Small intestine (tissue), 7 donors: ENCODE measurements around the gene PAK4. TPM values are rescaled to one million over a fixed set of nuclear protein-coding genes. Genes with fewer than 3 reads are reported as not detected.
"Not testable (repeated sequence)": the region's sequence is repeated elsewhere in the genome, so short reads cannot be mapped to it uniquely, and the experiment has no call there.

Source experiments
- DNase-seq, 2 donors: peaks; one replicate each; pipeline versions ENCODE4 v3.0.0 to v3.0.0-alpha.2; 2013
- FAIRE-seq: peaks from 2 replicates; lab custom pipeline; 2012; peaks lifted over from hg19 to GRCh38; lab: Jason Lieb, UNC
- H3K27ac ChIP-seq, 3 donors: one replicate each; pipeline ENCODE4 v1.5.1; 2013; ENCODE audit warnings: low read length in 2 of 3, mild to moderate bottlenecking in 2 of 3, control low read depth in 1 of 3, inconsistent platforms in 1 of 3, low read depth in 1 of 3, moderate library complexity in 1 of 3
- H3K27me3 ChIP-seq, 3 donors: one replicate each; pipeline ENCODE4 v1.6.1; 2013; ENCODE audit warnings: low read length in 3 of 3, inconsistent platforms in 1 of 3; ENCODE audit not compliant: control insufficient read depth in 3 of 3, insufficient read depth in 3 of 3
- H3K36me3 ChIP-seq, 3 donors: one replicate each; pipeline ENCODE4 v1.6.1; 2013; ENCODE audit warnings: low read length in 3 of 3, inconsistent platforms in 1 of 3, low read depth in 1 of 3, mild to moderate bottlenecking in 1 of 3, moderate library complexity in 1 of 3; ENCODE audit not compliant: control insufficient read depth in 3 of 3, insufficient read depth in 2 of 3
- H3K4me1 ChIP-seq, 3 donors: one replicate each; pipeline ENCODE4 v1.6.1; 2013; ENCODE audit warnings: low read length in 2 of 3, inconsistent platforms in 1 of 3, low read depth in 1 of 3, mild to moderate bottlenecking in 1 of 3, moderate library complexity in 1 of 3; ENCODE audit not compliant: control insufficient read depth in 3 of 3, insufficient read depth in 2 of 3
- H3K4me3 ChIP-seq, 3 donors: one replicate each; pipeline ENCODE4 v1.5.1; 2013; ENCODE audit warnings: low read length in 3 of 3, control low read depth in 1 of 3, inconsistent platforms in 1 of 3, low read depth in 1 of 3, mild to moderate bottlenecking in 1 of 3, moderate library complexity in 1 of 3
- H3K9me3 ChIP-seq, 2 donors: one replicate each; pipeline ENCODE4 v1.6.1; 2013; ENCODE audit warnings: low read depth in 1 of 2, low read length in 1 of 2; ENCODE audit not compliant: control insufficient read depth in 2 of 2, insufficient read depth in 1 of 2
- WGBS, 3 donors: extraction: QIAGEN DNeasy Blood & Tissue Kit; methylation state at CpG; one replicate each; pipeline ENCODE4 v1.1.7; 2013; 5-methylcytosine and 5-hydroxymethylcytosine counted together
- polyA plus RNA-seq, 4 donors: library from polyadenylated mRNA; stranded (reverse) in 3 of 4; unstranded in 1 of 4; fragments of 200-250 nt in 3 of 4; fragments of 120-200 nt in 1 of 4; gene quantifications; one replicate each; pipeline versions ENCODE4 v1.2.1 to v1.2.3, GENCODE V29; 2013
- donor health status: healthy with polysubstance abuse.
- donor health status: control.
- donor health status: control.
- donor health status: Bipolar disorder and iron deficiency.
- donor health status: healthy.

The PAK4 gene
- polyA plus RNA-seq, 4 donors = 34.6 to 73.4 (median 54.2) TPM

GRCh38 chr19:39138221-39139211 lies 12.9 kb downstream of the PAK4 start:
- DNase-seq (no peak), FAIRE-seq (no peak)
- peaks cover 6 to 44% (median 8%) of the 10 kb centered on the region in 3 donors for H3K4me1 ChIP-seq
- H3K9me3 ChIP-seq = no peaks in the 10 kb centered on the region
- 70 to 80% (median 75%) methylated on average over 20 of the region's 20 CpGs for WGBS, 3 donors
- H3K4me3 ChIP-seq = no peak overlapping the region
- H3K27me3 ChIP-seq = no peaks in the 10 kb centered on the region
- H3K36me3 ChIP-seq = peaks cover 0 to 64% (median 0%) of the 10 kb centered on the region in 3 donors
- H3K27ac ChIP-seq = no peak overlapping the region

GRCh38 chr19:39139305-39139874 lies 13.8 kb downstream of the PAK4 start:
- Histone ChIP-seq H3K27me3 (no peaks in the 10 kb centered on the region), H3K36me3 (peaks cover 0 to 66% (median 0%) of the 10 kb centered on the region in 3 donors), H3K4me3 (no peak overlapping the region), H3K4me1 (peaks cover 6 to 45% (median 12%) of the 10 kb centered on the region in 3 donors), H3K9me3 (no peaks in the 10 kb centered on the region), H3K27ac (peak overlapping the region in 1 of 3 donors; percentile 63)
- no peak for DNase-seq
- FAIRE-seq = no peak
- WGBS, 3 donors = 84 to 88% (median 85%) methylated on average over 8 of the region's 8 CpGs

GRCh38 chr19:39139971-39140453 lies 14.4 kb downstream of the PAK4 start:
- Histone ChIP-seq H3K9me3 (no peaks in the 10 kb centered on the region), H3K27me3 (no peaks in the 10 kb centered on the region), H3K4me3 (no peak overlapping the region), H3K27ac (peak overlapping the region in 1 of 3 donors; percentile 63), H3K4me1 (peaks cover 6 to 47% (median 12%) of the 10 kb centered on the region in 3 donors), H3K36me3 (peaks cover 0 to 63% (median 0%) of the 10 kb centered on the region in 3 donors)
- DNase-seq (no peak), FAIRE-seq (no peak)
- 28 to 44% (median 39%) methylated on average over 7 of the region's 7 CpGs for WGBS, 3 donors

GRCh38 chr19:39140594-39140993 lies 15.0 kb downstream of the PAK4 start:
- 49 to 66% (median 58%) methylated on average over 5 of the region's 5 CpGs for WGBS, 3 donors
- Histone ChIP-seq H3K27me3 (no peaks in the 10 kb centered on the region), H3K4me1 (peaks cover 12 to 51% (median 14%) of the 10 kb centered on the region in 3 donors), H3K9me3 (no peaks in the 10 kb centered on the region), H3K27ac (peak overlapping the region in 1 of 3 donors; percentile 63), H3K4me3 (no peak overlapping the region), H3K36me3 (peaks cover 0 to 60% (median 0%) of the 10 kb centered on the region in 3 donors)
- DNase-seq (no peak), FAIRE-seq (no peak)

DNA sequence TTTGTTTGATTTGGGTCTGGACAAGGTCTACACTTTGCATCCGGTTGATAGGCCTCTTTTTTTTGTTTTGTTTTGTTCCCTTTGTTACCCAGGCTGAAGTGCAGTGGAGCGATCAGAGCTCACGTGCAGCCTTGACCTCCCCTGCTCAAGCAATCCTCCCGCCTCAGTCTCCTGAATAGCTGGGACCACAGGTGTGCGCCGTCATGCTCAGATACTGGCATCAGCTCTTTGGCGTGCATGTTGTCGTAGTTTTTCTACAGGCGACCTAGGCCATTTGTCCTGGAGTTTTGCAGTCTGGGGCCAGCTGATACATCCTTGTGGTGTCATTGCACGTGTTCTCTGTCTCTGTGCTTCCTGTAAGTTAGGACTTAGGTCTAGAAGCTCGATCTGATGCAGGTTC lies 16.3 kb downstream of the PAK4 start:
- H3K4me1 ChIP-seq = peaks cover 6 to 52% (median 12%) of the 10 kb centered on the region in 3 donors
- H3K27ac ChIP-seq = no peak overlapping the region
- H3K27me3 ChIP-seq = no peaks in the 10 kb centered on the region
- FAIRE-seq = no peak
- H3K36me3 ChIP-seq = peaks cover 0 to 53% (median 0%) of the 10 kb centered on the region in 3 donors
- WGBS, 3 donors = 75 to 79% (median 76%) methylated on average over 11 of the region's 11 CpGs
- DNase-seq = peak in 1 of 2 donors; percentile 1
- no peak overlapping the region for H3K4me3 ChIP-seq
- no peaks in the 10 kb centered on the region for H3K9me3 ChIP-seq

DNA sequence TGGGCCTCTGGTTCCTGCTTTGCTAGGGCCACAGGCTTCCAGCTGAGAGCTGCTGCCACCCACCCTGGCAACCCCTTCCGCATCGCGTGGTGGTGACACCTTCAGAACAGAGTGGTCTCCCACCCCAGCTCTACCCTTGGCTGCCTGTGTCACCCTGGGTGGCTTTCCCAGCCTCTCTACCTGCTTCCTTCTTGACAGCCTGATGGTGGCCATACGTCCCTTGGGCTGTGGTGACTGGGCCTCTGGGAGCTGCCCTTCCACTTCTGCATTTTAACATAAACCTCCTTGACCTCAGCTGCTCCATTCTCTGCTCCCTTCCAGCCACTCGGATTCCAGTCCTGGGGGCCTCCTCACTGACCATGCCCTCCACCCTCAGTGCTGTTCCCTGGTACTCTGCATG lies 17.0 kb downstream of the PAK4 start:
- no peaks in the 10 kb centered on the region for H3K27me3 ChIP-seq
- H3K9me3 ChIP-seq = no peaks in the 10 kb centered on the region
- no peak overlapping the region for H3K4me3 ChIP-seq
- H3K27ac ChIP-seq = no peak overlapping the region
- DNase-seq (peak in 1 of 2 donors; percentile 1), FAIRE-seq (no peak)
- peaks cover 6 to 50% (median 10%) of the 10 kb centered on the region in 3 donors for H3K4me1 ChIP-seq
- whole genome bisulfite sequencing, 3 donors = 86 to 88% (median 88%) methylated on average over 5 of the region's 5 CpGs
- peaks cover 0 to 47% (median 0%) of the 10 kb centered on the region in 3 donors for H3K36me3 ChIP-seq

DNA sequence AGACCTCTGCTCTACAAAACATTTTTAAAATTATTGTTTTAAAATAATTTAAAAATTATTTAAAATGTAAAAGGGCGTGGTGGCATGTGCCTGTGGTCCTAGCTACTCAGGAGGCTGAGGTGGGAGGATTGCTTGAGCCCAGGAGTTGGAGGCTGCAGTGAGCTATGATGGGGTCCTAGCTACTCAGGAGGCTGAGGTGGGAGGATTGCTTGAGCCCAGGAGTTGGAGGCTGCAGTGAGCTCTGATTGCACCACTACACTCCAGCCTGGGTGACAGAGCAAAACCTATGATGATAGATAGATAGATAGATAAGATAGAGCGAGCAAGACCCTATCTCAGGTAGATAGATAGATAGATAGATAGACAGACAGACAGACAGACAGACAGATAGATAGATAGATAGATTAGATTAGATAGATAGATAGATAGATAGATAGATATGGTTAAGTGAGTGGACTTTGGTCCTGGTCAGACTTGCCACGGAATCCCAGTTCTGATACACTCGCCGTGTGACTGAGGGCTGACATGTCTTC lies 18.2 kb downstream of the PAK4 start:
- H3K27ac ChIP-seq = peak overlapping the region in 1 of 3 donors; percentile 88
- not testable (repeated sequence) for FAIRE-seq, H3K27me3 ChIP-seq, DNase-seq, H3K4me3 ChIP-seq, H3K9me3 ChIP-seq
- peaks cover 6 to 50% (median 10%) of the 10 kb centered on the region in 3 donors for H3K4me1 ChIP-seq
- peaks cover 0 to 36% (median 0%) of the 10 kb centered on the region in 3 donors for H3K36me3 ChIP-seq
- 51 to 68% (median 52%) methylated on average over 5 of the region's 5 CpGs for WGBS, 3 donors
